Subcutaneous adipose tissue (tissue), 4 donors: ENCODE results near the gene TBC1D16. TPM values are rescaled to one million over a fixed set of nuclear protein-coding genes. Genes with fewer than 3 reads are reported as not detected.

Experiments
- total RNA-seq, 4 donors: library from RNA; depleted of rRNA; stranded (reverse); fragments of >200 nt; gene quantifications; one replicate each; pipeline ENCODE4 v1.1.0, GENCODE V29; 2016
- TF ChIP-seq, protein P1 (sequence below): fragments of 450-650 bp; IDR thresholded peaks from one replicate; pipeline ENCODE4 v1.5.1; 2016; ENCODE audit warnings: low read depth, mild to moderate bottlenecking, control low read depth, antibody characterized with exemption, moderate library complexity

The TBC1D16 gene
- total RNA-seq, 4 donors from 2014 or later = 43.5 to 115 (median 60.5) TPM

DNA sequence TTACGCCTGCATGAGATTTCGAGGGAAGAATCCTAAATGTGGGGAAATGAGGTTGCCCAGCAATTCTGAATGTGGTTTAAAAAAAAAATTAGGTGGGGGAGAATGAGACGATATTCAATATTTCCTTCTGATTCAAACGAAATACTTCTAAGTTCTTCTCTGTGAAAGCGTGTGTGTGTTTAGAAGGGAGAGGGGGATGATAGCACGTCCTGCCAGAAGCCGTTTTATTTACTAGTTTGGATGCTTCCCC lies 47.8 kb downstream of the TBC1D16 start:
- TF ChIP-seq, protein P1, sequence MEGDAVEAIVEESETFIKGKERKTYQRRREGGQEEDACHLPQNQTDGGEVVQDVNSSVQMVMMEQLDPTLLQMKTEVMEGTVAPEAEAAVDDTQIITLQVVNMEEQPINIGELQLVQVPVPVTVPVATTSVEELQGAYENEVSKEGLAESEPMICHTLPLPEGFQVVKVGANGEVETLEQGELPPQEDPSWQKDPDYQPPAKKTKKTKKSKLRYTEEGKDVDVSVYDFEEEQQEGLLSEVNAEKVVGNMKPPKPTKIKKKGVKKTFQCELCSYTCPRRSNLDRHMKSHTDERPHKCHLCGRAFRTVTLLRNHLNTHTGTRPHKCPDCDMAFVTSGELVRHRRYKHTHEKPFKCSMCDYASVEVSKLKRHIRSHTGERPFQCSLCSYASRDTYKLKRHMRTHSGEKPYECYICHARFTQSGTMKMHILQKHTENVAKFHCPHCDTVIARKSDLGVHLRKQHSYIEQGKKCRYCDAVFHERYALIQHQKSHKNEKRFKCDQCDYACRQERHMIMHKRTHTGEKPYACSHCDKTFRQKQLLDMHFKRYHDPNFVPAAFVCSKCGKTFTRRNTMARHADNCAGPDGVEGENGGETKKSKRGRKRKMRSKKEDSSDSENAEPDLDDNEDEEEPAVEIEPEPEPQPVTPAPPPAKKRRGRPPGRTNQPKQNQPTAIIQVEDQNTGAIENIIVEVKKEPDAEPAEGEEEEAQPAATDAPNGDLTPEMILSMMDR = no peak

DNA sequence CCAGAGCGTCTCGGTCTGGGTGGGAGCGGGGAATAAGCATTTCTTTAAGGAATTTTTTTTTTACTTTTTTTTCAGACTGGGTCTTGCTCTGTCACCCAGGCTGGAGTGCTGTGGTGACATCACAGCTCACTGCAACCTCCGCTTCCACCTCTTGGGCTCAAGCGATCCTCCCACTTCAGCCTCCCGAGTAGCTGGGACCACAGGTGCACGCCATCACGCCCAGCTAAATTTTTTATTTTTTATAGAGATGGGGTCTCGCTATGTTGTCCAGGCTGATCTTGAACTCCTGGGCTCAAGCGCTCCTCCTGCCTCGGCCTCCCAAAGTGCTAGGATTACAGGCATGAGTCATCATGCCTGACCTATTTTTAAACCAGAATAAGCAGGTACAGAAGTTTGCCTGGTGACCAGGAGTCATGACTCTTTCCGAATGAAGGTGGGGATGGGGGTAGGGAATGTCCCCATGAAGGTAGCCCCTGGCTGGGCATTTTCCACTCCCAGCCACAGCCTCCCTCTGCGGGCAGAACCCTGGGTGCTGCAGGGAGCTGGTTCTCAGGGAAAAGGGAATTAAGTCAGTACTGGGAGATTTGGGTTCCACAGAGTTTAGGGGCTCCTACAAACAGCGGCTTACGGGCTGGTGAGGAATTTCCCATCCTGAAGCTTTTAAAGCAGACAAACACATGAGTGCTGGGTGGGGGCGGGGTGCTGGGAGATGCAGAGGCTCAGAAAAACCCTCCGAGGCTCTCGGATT lies 48.3 kb downstream of the TBC1D16 start:
- TF ChIP-seq, protein P1 = no peak

- TF ChIP-seq, protein P1 = no peak
Measured at GRCh38 chr17:79986411-79987186, 49.1 kb downstream of the TBC1D16 start.

GRCh38 chr17:79985943-79986391 lies 49.7 kb downstream of the TBC1D16 start:
- TF ChIP-seq, protein P1 = no peak

GRCh38 chr17:79985361-79985942 lies 50.2 kb downstream of the TBC1D16 start:
- TF ChIP-seq, protein P1 = no peak

GRCh38 chr17:79984877-79985276 lies 50.8 kb downstream of the TBC1D16 start:
- TF ChIP-seq, protein P1 = no peak
